Right kidney (tissue), 1 donor: ENCODE measurements around the gene PRPF19.

Experiments
- DNase-seq: peaks from one replicate; pipeline ENCODE4 v3.0.0-alpha.2; 2016

The PRPF19 gene

DNA sequence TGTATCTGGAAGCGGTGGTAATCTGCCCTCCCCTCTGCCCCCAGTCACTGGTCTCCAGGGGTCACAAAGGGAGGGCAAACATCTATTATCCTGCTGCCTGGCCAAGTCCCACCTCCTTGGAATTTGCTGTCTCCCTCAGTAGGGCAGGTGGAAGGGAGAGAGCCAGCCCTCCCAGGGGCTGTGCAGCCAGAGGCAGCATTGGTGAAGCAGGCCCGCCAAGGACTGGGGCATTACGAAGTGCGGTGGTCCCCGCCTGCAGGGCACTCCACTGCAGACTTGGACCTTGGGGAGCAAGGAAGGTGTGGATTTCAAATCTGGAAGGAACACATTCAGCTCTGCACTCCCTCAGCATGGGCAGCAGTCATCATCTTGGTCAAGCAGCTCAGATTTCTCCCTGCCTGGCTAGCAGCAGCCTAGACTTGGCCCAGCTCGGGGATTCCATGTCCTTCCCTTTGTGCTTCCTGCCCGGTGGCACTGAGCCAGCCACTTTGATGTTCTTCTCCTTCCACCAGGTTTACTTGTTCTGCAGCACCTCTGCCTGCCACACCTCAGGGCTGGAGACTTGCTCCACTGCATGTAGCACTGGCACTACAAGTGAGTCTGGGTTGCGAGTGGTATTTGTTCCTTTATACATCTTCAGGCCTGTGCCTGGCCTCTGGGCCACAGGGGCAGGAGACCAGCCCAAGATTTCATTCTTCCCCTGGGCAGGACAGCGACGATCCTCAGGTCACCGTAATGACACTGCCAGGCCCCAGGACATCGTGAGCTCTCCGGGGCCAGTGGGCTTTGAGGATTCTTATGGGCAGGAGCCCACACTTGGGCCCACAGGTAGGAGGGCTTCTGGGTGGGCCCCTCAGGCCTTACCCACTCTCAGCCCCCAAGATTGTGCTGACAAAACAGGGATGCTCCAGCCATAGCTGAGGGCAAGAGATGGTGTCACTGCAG, 31.7 kb downstream of the PRPF19 start:
- no peak for DNase-seq

- DNase-seq, result no peak
These were observed 32.9 kb downstream of the PRPF19 start for GRCh38 chr11:60873533-60873932.

- no peak for DNase-seq
These were observed 33.3 kb downstream of the PRPF19 start for GRCh38 chr11:60872961-60873524.

GRCh38 chr11:60872124-60872960, 34.0 kb downstream of the PRPF19 start:
- DNase-seq, result no peak

GRCh38 chr11:60871378-60872061, 34.9 kb downstream of the PRPF19 start:
- DNase-seq, result no peak

DNA sequence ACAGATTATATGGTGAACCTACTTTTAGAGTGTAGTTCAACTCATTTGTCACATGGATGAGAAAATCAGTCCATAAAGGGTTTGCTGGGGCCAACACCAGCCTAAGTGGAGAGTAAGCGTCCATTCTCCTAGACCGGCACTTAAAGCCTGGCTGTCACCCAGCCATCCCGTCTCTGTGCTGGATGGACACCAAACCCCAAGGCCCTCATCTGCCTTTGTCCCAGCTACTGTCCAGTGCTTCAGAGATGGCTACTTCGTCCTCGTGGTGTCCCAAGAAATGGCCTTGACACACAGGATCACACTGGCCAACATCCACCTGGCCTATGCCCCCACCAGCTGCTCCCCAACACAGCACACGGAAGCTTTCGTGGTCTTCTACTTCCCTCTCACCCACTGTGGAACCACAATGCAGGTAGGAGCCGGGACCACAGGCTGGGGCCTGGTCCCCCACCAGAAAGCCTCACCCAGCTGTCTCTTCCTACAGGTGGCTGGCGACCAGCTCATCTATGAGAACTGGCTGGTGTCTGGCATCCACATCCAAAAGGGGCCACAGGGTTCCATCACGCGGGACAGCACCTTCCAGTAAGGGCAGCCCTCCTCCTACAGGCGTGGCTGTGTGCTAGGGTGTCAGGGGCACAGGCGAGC, 35.5 kb downstream of the PRPF19 start:
- no peak for DNase-seq

- no peak for DNase-seq
These were observed 36.1 kb downstream of the PRPF19 start for GRCh38 chr11:60870276-60870675.

DNA sequence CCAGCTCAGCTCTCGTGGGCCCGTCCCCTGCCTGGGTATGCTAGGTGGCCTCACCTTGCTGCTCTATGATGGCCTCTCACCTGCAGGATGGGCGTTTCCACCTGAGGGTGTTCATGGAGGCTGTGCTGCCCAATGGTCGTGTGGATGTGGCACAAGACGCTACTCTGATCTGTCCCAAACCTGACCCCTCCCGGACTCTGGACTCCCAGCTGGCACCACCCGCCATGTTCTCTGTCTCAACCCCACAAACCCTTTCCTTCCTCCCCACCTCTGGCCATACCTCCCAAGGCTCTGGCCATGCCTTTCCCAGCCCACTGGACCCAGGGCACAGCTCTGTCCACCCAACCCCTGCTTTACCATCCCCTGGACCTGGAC, 36.9 kb downstream of the PRPF19 start:
- DNase-seq, result no peak

GRCh38 chr11:60868682-60869450, 37.5 kb downstream of the PRPF19 start:
- no peak for DNase-seq

- DNase-seq, result no peak
These were observed 38.3 kb downstream of the PRPF19 start for GRCh38 chr11:60867871-60868681.

DNA sequence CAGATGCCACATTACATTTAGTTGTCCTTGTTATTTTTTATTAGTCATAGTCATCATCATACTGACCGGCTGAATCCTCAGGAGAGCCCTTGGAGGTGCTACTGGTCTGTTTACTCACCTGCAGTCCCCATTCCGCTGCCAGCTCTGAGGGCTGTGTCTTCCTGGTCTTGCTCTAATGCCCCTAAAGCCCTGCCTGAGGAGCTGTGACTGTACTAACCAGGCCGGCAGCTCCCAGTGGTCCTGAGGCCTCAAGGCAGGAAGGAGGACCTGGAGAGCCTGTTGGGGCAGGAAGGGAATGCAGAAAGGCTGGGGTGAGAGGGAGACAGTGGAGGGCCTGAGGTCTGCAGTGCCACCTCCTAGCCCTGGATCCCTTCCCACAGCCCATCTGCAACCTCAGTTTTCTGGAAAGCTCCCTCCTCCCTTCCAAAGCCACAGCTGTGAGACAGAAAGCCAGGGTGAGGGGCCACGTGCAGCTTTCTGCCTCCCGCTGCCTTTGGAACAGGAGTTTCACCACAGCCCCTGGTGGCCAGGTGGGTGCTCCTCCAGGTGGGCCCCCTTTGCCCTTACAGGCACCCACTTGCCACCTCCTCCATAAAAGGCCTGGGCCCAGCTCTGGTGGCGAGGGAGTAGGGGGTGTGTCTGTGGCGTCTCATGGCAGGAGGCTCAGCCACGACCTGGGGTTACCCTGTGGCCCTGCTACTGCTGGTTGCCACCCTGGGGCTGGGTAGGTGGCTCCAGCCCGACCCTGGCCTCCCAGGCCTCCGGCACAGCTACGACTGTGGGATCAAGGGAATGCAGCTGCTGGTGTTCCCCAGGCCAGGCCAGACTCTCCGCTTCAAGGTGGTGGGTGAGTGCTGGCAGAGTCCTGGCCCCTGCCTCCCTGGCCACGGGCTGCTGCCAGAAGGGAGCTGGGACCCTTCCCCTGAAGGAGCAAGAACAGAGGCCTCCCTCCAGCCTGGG, 39.2 kb downstream of the PRPF19 start, which contains the start of gene ZP1:
Gene ZP1, plus strand, starts transcription at position 632 of the 960 bp plus-strand sequence. Its CDS starts 20 bp downstream, at position 652.
- DNase-seq, result no peak

DNA sequence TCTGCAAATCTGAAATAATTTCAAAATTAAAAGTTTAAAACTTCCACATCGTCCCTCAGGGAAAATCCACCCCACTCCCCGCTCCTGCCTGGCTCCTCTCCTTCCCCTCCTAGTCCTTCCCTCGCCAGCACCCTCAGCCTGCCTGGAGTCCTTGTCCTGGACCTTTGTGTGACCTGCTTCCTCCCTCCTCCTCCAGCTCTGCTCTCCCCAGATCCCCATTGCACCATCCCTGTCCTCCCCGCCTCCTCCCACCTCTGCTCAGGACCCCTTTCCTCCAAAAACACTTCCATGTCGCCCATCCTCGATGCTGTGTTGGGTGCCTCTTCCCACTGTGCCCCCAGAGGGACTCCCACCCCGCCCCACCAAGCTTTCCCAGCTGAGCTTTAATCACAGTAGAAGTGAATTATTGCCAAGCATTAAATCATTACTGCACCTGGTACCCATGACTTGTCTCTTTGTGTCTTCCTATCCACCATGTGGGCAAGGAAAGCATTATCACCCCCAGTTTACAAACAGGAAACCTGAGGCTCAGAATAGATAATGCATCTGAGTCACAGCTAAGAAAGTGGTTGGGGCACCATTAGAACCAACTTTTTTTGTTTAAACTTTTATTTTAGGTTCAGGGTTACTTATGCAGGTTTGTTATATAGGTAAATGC, 41.4 kb downstream of the PRPF19 start:
- no peak for DNase-seq

- no peak for DNase-seq
These were observed 42.5 kb downstream of the PRPF19 start for GRCh38 chr11:60863550-60864521.

DNA sequence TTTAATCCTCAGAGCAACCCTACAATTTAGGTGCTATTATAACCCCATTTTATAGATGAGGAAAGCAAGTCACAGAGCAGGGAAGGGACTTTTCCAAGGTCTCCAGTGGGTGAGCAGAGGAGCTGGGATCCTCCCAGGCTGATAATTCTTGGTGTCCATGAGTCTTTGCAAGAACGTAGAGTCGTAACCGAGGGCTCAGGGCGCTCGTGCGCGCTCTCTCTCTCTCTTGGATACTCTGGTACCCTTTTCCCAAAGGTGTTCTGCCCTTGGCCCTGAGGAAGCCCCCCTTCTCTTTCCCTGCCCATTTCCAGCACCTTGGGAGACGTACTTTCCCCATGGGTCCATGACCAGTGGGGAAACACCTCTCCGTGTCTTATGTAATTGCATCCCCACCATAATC, 44.2 kb downstream of the PRPF19 start:
- DNase-seq, result no peak

- no peak for DNase-seq
These were observed 45.4 kb downstream of the PRPF19 start for GRCh38 chr11:60860943-60861342.

- no peak for DNase-seq
These were observed 46.7 kb downstream of the PRPF19 start for GRCh38 chr11:60859616-60860250.
